B cell (primary cell): ENCODE results near the gene KLHL6.

Experiments
- EZH2 ChIP-seq: IDR thresholded peaks from 2 replicates; pipeline ENCODE4 v1.6.1; 2012; ENCODE audit warnings: borderline replicate concordance, low read depth, mild to moderate bottlenecking, moderate library complexity, low read length; ENCODE audit not compliant: insufficient read depth, poor library complexity, severe bottlenecking
- TF ChIP-seq, protein P1 (sequence below): fragments of 200-600 bp; IDR thresholded peaks from one replicate; pipeline ENCODE4 v1.8.0; 2022; ENCODE audit warnings: antibody characterized with exemption, mild to moderate bottlenecking

DNA sequence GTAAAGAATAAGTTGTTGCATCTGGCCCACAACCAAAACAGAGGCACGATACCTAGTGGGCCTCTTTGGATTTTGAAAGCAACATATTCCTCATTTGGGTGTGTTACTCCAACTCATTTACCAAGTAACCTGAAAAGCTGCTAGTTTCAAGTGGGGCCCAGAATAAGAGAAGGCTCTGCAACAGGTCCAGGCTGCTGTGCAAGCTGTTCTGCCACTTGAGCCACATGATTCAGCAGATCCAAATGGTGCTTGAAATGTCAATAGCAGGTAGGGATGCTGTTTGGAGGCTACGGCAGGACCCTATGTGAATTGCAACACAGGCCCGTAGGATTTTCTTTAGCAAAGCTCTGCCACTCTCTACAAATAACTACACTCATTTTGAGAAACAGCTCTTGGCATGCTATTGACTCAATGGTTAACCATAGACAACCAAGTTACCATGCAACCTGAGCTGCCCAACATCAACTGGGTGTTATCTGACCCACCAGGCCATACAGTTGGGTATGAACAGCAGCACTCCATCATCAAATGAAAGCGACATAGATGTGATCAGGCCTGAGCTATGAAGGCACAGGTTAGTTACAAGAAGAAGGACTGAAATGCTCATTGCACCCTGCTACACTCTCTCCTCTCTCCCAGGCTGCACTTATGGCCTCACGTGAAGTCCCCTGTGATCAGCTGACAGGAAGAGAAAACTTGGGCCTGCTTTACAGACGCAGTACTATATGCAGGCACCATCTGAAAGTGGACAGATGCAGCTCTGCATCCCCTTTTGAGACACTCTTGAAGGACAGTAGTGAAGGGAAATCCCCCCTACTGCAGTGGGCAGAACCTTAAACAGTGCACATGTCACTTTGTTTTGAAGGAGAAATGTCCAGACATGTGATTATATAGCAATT is 117.6 kb downstream of the KLHL6 start:
- TF ChIP-seq, protein P1, sequence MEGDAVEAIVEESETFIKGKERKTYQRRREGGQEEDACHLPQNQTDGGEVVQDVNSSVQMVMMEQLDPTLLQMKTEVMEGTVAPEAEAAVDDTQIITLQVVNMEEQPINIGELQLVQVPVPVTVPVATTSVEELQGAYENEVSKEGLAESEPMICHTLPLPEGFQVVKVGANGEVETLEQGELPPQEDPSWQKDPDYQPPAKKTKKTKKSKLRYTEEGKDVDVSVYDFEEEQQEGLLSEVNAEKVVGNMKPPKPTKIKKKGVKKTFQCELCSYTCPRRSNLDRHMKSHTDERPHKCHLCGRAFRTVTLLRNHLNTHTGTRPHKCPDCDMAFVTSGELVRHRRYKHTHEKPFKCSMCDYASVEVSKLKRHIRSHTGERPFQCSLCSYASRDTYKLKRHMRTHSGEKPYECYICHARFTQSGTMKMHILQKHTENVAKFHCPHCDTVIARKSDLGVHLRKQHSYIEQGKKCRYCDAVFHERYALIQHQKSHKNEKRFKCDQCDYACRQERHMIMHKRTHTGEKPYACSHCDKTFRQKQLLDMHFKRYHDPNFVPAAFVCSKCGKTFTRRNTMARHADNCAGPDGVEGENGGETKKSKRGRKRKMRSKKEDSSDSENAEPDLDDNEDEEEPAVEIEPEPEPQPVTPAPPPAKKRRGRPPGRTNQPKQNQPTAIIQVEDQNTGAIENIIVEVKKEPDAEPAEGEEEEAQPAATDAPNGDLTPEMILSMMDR: no peak
- no peak for TF ChIP-seq EZH2
